ENCODE measurements around the gene NECAB3.

GRCh38 chr20:33675136-33675959 lies 1.1 kb upstream of the NECAB3 start:
- TF ChIP-seq USF2 (IDR thresholded peaks at IDR 0.05; ENCODE audit: borderline replicate concordance, low read depth, low read length) (no peak), EP300 (IDR thresholded peaks at IDR 0.05; ENCODE audit: borderline replicate concordance in 1 of 2, low read depth in 1 of 2, low read length in 1 of 2) (no peak), CTCF (IDR thresholded peaks at IDR 0.05) (no peak), TEAD4 (IDR thresholded peaks at IDR 0.05; ENCODE audit: borderline replicate concordance, insufficient read depth) (no peak), SMC3 (IDR thresholded peaks at IDR 0.05; ENCODE audit: low read depth, low read length) (no peak), CHD2 (IDR thresholded peaks at IDR 0.05; ENCODE audit: low read length, partially characterized antibody) (no peak), POLR2AphosphoS5 (IDR thresholded peaks at IDR 0.05; ENCODE audit: low read depth, low read length) (no peak), SIN3A (IDR thresholded peaks at IDR 0.05; ENCODE audit: borderline replicate concordance, low read depth, low read length) (no peak)
